WI38 (cell line): ENCODE measurements around the gene TUBAL3.

Source experiments
- H3K4me3 ChIP-seq: 2 replicates; pipeline ENCODE4 v1.5.1; 2011; ENCODE audit warnings: low read depth, mild to moderate bottlenecking, control low read depth, low read length
- CTCF ChIP-seq: IDR thresholded peaks from 2 replicates; pipeline ENCODE4 v1.5.1; 2012; ENCODE audit warnings: low read depth, mild to moderate bottlenecking, control low read depth, low read length

Gene TUBAL3

GRCh38 chr10:5396556-5397300 is 7.9 kb downstream of the TUBAL3 start:
- H3K4me3 ChIP-seq: 0 out of 2 replicates have a peak overlapping the region, but pooled peaks have one; percentile 12
- no peak for TF ChIP-seq CTCF

- TF ChIP-seq CTCF: no peak
Measured at GRCh38 chr10:5395168-5395567, 9.5 kb downstream of the TUBAL3 start.

GRCh38 chr10:5393529-5393928 is 11.1 kb downstream of the TUBAL3 start:
- H3K4me3 ChIP-seq: no peak overlapping the region
- no peak for TF ChIP-seq CTCF

More at GRCh38 chr10:5395168-5395567, 9.5 kb downstream of the TUBAL3 start:
- no peak overlapping the region for H3K4me3 ChIP-seq

DNA sequence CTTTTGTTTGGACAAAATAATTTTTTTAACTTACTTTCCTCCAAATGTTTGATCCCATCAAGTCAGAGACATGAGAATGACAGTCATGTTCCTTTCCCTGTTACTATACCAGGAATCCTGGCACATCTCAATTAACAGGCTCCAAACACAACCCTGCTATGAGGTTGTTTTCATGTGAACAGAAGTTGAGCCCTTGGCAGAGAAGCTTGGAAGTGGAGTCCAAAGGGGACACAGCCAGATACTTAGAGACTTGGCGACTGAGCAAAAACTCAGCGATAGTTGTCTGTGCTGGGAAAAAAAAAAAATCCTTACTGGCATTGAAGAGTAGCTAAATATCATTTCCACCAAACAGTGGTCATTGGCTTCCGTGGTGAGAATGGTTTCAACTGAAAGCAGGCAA is 12.8 kb downstream of the TUBAL3 start:
- no peak overlapping the region for H3K4me3 ChIP-seq
- no peak for TF ChIP-seq CTCF

DNA sequence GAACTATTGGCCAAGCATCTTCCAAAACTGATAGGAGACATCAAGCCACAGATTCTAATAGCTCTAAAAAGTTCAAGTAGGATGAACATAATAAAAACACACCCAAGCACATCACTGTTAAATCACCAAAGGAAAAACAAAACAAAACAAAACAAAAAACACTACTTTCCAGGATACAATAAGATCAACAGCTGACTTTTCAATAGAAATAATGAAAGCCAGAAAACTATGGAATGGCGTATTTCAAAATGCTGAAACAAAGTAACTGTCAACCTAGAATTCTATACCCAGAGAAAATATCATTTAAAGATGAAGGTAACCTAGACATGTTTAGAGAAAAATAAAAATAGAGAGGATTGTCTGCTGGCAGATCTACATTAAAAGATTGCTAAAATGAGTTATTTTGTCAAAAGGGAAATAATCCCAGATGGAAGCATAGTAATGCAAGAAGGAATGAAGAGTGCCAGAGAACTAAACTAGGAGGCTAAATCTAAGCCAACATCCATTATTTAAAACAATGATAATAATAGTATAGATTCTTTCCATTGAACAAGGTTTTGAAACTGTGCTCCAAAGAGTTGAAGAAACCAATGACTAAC is 13.9 kb downstream of the TUBAL3 start:
- no peak overlapping the region for H3K4me3 ChIP-seq
- no peak for TF ChIP-seq CTCF

- no peak for TF ChIP-seq CTCF
- no peak overlapping the region for H3K4me3 ChIP-seq
Measured at GRCh38 chr10:5387169-5387568, 17.5 kb downstream of the TUBAL3 start.

GRCh38 chr10:5385224-5385623 is 19.4 kb downstream of the TUBAL3 start:
- no peak for TF ChIP-seq CTCF
- no peak overlapping the region for H3K4me3 ChIP-seq
